Activated CD8-positive, alpha-beta T cell treated with anti-CD3 and anti-CD28 coated beads for 36 hours (primary cell): ENCODE data around the gene OPCML. TPM values are rescaled to one million over a fixed set of nuclear protein-coding genes. Genes with fewer than 3 reads are reported as not detected.

Experiments
- ATAC-seq: fragments of 200-7000 bp; cut with Tn5 transposase; one replicate; pipeline ENCODE4 v1.10.0; 2021; ENCODE audit warnings: mild to moderate bottlenecking, moderate library complexity
- CTCF ChIA-PET: fragments of 350-600 bp; sonication (Branson Sonifier 250); formaldehyde crosslinking; loops from one replicate; lab custom pipeline; 2021; ENCODE audit warnings: antibody characterized with exemption; lab: Charles Lee
- POLR2A ChIA-PET: fragments of 350-600 bp; sonication (Branson Sonifier 250); formaldehyde crosslinking; loops from one replicate; lab custom pipeline; 2021; ENCODE audit warnings: antibody characterized with exemption; lab: Charles Lee
- DNase-seq: peaks from one replicate; pipeline ENCODE4 v3.0.0-alpha.2; 2020
- H3K27ac Mint-ChIP-seq: one replicate; pipeline ENCODE4 v1.8.0; 2021; ENCODE audit warnings: mild to moderate bottlenecking, mixed read lengths
- H3K27me3 Mint-ChIP-seq: one replicate; pipeline ENCODE4 v1.8.0; 2021; ENCODE audit warnings: mixed read lengths
- H3K36me3 Mint-ChIP-seq: one replicate; pipeline ENCODE4 v1.8.0; 2021; ENCODE audit warnings: low read depth, mixed read lengths
- H3K4me1 Mint-ChIP-seq: one replicate; pipeline ENCODE4 v1.8.0; 2021; ENCODE audit warnings: low read depth, mixed read lengths
- H3K4me3 Mint-ChIP-seq: one replicate; pipeline ENCODE4 v1.8.0; 2021; ENCODE audit warnings: mild to moderate bottlenecking, moderate library complexity, mixed read lengths
- H3K9me3 Mint-ChIP-seq: one replicate; pipeline ENCODE4 v1.8.0; 2021; ENCODE audit warnings: mixed read lengths
- CTCF ChIP-seq: fragments of 200-600 bp; IDR thresholded peaks from one replicate; pipeline ENCODE4 v1.8.0; 2022; ENCODE audit warnings: antibody characterized with exemption, mild to moderate bottlenecking
- intact Hi-C: fragments of 100-400 bp; cut with micrococcal nuclease; formaldehyde crosslinking; loops from one replicate; pipeline ENCODE4 v1.10.0; 2022
- total RNA-seq, 2 experiments: library from RNA; stranded (reverse); gene quantifications; one replicate each; pipeline ENCODE4 v1.2.3, GENCODE V29; 2021

OPCML gene
- total RNA-seq, 2 experiments from 2014 or later = not detected

- H3K27me3 Mint-ChIP-seq = no peaks in the 10 kb centered on the region
- no peak for ATAC-seq
- H3K4me1 Mint-ChIP-seq = no peaks in the 10 kb centered on the region
- intact Hi-C loops = no loop called here
- DNase-seq = no peak
- H3K4me3 Mint-ChIP-seq = no peak overlapping the region
- H3K9me3 Mint-ChIP-seq = peaks cover 5% of the 10 kb centered on the region
- TF ChIP-seq CTCF = no peak
- no peak overlapping the region for H3K27ac Mint-ChIP-seq
- POLR2A ChIA-PET = no interaction called here
- H3K36me3 Mint-ChIP-seq = no peaks in the 10 kb centered on the region
- CTCF ChIA-PET = no interaction called here
Measured at GRCh38 chr11:132579136-132579535, 953.2 kb downstream of the OPCML start.

DNA sequence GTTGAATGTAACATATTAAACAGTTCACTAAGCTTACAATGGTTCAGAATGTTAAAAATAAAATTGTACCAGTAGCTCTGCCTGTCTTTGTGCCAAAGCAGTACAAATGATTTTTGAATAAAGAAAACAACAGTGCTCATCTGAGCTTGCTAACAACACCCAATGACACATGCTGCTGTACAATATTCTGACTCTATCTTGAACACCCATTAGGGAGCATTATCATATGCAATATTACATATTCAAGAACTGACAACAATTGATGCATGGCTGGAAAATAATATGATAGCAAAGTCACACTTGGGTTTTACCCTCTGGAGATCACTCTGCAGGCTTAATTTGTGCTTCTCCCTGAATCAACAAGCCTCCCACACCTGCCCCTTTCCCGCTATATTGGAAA, 953.7 kb downstream of the OPCML start:
- CTCF ChIA-PET = no interaction called here

DNA sequence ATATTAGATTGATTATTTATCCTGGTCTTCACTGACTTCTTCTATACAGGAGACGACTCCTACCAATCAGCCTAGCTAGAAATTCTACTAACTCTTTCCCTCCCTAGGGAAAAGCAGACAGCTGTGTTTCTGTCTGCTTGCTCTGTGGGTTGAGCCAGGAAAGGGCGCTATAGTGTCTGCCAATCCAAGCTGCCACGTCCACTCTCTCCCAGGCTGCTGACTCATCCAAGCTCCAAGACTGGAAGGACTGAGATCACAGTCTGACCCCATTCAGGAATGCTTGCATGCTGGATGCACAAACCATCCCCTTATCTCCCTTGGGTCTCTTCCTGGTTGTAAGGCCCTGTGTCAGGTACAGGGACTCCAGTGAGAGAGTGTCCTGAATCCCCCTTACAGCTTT, 955.6 kb downstream of the OPCML start:
- CTCF ChIA-PET = no interaction called here
- intact Hi-C loops = no loop called here
- DNase-seq = no peak
- Mint-ChIP-seq H3K36me3 (no peaks in the 10 kb centered on the region), H3K4me1 (no peaks in the 10 kb centered on the region), H3K27ac (no peak overlapping the region), H3K9me3 (peaks cover 6% of the 10 kb centered on the region), H3K4me3 (no peak overlapping the region), H3K27me3 (no peaks in the 10 kb centered on the region)
- TF ChIP-seq CTCF = no peak
- POLR2A ChIA-PET = no interaction called here
- ATAC-seq = no peak

More for the DNA sequence above, 953.7 kb downstream of the OPCML start:
- TF ChIP-seq CTCF = no peak
- Mint-ChIP-seq H3K27me3 (no peaks in the 10 kb centered on the region), H3K9me3 (peaks cover 5% of the 10 kb centered on the region), H3K4me3 (no peak overlapping the region), H3K36me3 (no peaks in the 10 kb centered on the region), H3K4me1 (no peaks in the 10 kb centered on the region), H3K27ac (no peak overlapping the region)
- POLR2A ChIA-PET = no interaction called here
- ATAC-seq (no peak), DNase-seq (no peak)
- intact Hi-C loops = no loop called here

GRCh38 chr11:132564091-132564885, 968.0 kb downstream of the OPCML start:
- H3K36me3 Mint-ChIP-seq = no peaks in the 10 kb centered on the region
- DNase-seq (no peak), ATAC-seq (no peak)
- H3K27ac Mint-ChIP-seq = no peak overlapping the region
- H3K9me3 Mint-ChIP-seq = peaks cover 4% of the 10 kb centered on the region
- TF ChIP-seq CTCF = no peak
- ChIA-PET CTCF (no interaction called here), POLR2A (interaction anchor here (0.5 kb wide), 1 partner anchor 766 kb away, joined by 3 read pairs; no protein-coding TSS in a partner anchor)
- H3K4me1 Mint-ChIP-seq = no peaks in the 10 kb centered on the region
- peaks cover 2% of the 10 kb centered on the region for H3K27me3 Mint-ChIP-seq
- intact Hi-C loops = no loop called here
- H3K4me3 Mint-ChIP-seq = no peak overlapping the region

DNA sequence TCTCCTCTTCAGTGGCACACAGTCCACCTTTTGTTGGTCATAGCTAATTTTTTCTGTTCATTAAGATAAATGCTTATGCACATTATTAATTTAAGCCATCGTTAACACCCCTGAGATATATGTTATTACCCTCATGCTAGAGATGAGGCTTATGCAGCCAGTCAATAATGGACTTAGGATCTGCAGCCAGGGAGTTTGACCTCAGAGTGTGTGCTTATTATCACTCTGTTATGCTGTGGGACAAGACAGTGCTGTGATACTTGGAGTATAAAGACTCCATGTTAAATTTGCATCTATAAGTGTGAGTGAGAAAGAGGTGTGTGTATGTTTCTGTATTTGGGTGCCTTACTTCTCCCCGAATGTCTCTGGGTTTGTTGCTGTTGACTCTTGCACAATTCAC, 969.3 kb downstream of the OPCML start:
- ChIA-PET CTCF (no interaction called here), POLR2A (no interaction called here)
- ATAC-seq (no peak), DNase-seq (no peak)
- Mint-ChIP-seq H3K27ac (no peak overlapping the region), H3K4me1 (no peaks in the 10 kb centered on the region), H3K9me3 (no peaks in the 10 kb centered on the region), H3K36me3 (no peaks in the 10 kb centered on the region), H3K4me3 (no peak overlapping the region), H3K27me3 (peaks cover 2% of the 10 kb centered on the region)
- no peak for TF ChIP-seq CTCF
- intact Hi-C loops = no loop called here
